Thyroid gland (tissue), 4 donors: ENCODE results near the gene CCDC178. TPM values are rescaled to one million over a fixed set of nuclear protein-coding genes. Genes with fewer than 3 reads are reported as not detected.

Experiments
- DNase-seq, 2 donors: peaks; one replicate each; pipeline ENCODE4 v3.0.0-alpha.2; 2019
- H3K27ac ChIP-seq, 3 donors: fragments of 200-600 bp; sonication (generic); 1 replicate in 2 of 3; 2 replicates in 1 of 3; pipeline ENCODE4 v1.5.1; 2016 to 2019; ENCODE audit warnings: mild to moderate bottlenecking in 1 of 3, moderate library complexity in 1 of 3
- H3K27me3 ChIP-seq: fragments of 200-600 bp; sonication (generic); one replicate; pipeline ENCODE4 v1.5.1; 2019
- H3K36me3 ChIP-seq, 2 donors: fragments of 200-600 bp; sonication (generic); one replicate each; pipeline ENCODE4 v1.5.1; 2016 to 2019
- H3K4me1 ChIP-seq, 2 donors: fragments of 200-600 bp; sonication (generic); one replicate each; pipeline ENCODE4 v1.5.1; 2017 to 2019
- H3K4me3 ChIP-seq, 3 donors: fragments of 200-600 bp; sonication (generic); replicated peaks in 1 of 3; 1 replicate in 2 of 3; 2 replicates in 1 of 3; pipeline ENCODE4 v1.5.1; 2016; ENCODE audit warnings: mild to moderate bottlenecking in 1 of 3
- H3K9me3 ChIP-seq: fragments of 200-600 bp; sonication (generic); one replicate; pipeline ENCODE4 v1.5.1; 2017
- POLR2A ChIP-seq, 2 donors: fragments of 450-650 bp; IDR thresholded peaks; one replicate each; pipeline ENCODE4 v1.6.1; 2017; ENCODE audit warnings: antibody characterized with exemption in 2 of 2, mild to moderate bottlenecking in 2 of 2, moderate library complexity in 1 of 2
- WGBS, 2 donors: methylation state at CpG; one replicate each; pipeline ENCODE4 v1.1.5; 2017; 5-methylcytosine and 5-hydroxymethylcytosine counted together
- intact Hi-C: fragments of 100-400 bp; cut with DNase I; formaldehyde crosslinking; loops from one replicate; pipeline ENCODE4 v1.15.1; 2023
- total RNA-seq, 4 donors: library from RNA; depleted of rRNA; stranded (reverse); fragments of >200 nt; gene quantifications; one replicate each; pipeline ENCODE4 v1.2.3, GENCODE V29; 2016
- TF ChIP-seq, protein P1 (sequence below), 6 experiments: fragments of 200-600 bp in 3 of 6; fragments of 450-650 bp in 3 of 6; sonication (generic) in 3 of 6; IDR thresholded peaks; one replicate each; pipeline ENCODE4 v1.5.1; 2016 to 2019; ENCODE audit warnings: antibody characterized with exemption in 6 of 6, mild to moderate bottlenecking in 2 of 6, inconsistent platforms in 1 of 6, moderate library complexity in 1 of 6

CCDC178 gene
- total RNA-seq, 4 donors from 2014 or later, result 1.4 to 3.1 (median 1.7) TPM; not detected in 1

DNA sequence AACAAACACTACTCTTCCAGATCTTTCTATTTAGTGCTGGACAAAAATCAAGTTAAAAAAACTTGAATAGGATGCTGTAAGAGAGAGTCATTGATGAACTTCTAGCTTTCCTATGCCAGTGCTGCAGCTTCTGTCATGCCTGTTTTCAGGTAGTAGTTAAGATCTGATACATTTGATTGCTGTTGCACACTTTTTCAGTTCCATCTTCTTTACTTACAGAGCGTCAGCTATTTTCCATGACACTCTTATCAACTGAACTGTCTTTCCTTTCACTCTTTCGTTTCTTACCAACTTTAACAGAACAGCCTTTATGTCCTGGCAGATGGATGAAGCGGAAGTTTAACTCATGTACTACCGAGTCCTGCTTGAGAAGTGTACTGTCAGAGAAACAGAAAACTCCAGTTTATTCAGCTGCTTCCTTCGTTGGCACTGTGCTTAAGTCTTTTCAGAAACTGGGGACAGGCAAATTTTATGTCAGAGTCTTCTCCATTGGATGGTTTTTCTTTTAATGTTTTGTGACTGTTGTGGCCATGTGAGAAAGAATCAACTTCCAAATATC lies 521.8 kb downstream of the CCDC178 start:
- Histone ChIP-seq H3K9me3 (no peaks in the 10 kb centered on the region), H3K27ac (no peak overlapping the region), H3K4me1 (no peaks in the 10 kb centered on the region), H3K27me3 (no peaks in the 10 kb centered on the region), H3K4me3 (no peak overlapping the region), H3K36me3 (no peaks in the 10 kb centered on the region)
- no peak for DNase-seq
- TF ChIP-seq POLR2A (IDR thresholded peaks at IDR 0.05), result no peak
- TF ChIP-seq, protein P1, sequence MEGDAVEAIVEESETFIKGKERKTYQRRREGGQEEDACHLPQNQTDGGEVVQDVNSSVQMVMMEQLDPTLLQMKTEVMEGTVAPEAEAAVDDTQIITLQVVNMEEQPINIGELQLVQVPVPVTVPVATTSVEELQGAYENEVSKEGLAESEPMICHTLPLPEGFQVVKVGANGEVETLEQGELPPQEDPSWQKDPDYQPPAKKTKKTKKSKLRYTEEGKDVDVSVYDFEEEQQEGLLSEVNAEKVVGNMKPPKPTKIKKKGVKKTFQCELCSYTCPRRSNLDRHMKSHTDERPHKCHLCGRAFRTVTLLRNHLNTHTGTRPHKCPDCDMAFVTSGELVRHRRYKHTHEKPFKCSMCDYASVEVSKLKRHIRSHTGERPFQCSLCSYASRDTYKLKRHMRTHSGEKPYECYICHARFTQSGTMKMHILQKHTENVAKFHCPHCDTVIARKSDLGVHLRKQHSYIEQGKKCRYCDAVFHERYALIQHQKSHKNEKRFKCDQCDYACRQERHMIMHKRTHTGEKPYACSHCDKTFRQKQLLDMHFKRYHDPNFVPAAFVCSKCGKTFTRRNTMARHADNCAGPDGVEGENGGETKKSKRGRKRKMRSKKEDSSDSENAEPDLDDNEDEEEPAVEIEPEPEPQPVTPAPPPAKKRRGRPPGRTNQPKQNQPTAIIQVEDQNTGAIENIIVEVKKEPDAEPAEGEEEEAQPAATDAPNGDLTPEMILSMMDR (IDR thresholded peaks at IDR 0.05), result no peak
- WGBS, 2 donors, result 81 to 82% methylated on average over 5 of the region's 5 CpGs
- intact Hi-C loops, result loop anchor here (10.0 kb wide), 1 partner anchor 204 kb away; no protein-coding TSS in a partner anchor

DNA sequence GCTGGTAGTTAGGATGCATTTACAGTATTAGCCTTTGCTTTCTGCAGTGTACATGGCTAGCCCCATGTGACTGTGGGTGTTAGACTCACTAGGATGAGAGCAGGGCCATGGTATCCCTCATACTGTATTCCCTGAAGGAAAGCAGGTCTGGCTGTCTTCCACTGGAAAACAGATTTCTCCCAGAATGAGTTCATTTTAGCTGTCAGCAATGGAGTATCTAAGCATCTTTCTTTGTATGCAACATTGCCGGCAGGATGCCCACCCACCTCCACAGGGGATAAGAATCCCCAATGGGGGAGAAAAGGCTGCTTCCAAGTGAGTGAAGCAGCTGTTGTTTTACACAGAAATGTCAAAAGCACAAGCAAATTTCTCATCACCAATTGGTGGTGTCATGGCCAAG lies 525.0 kb downstream of the CCDC178 start:
- Histone ChIP-seq H3K9me3 (no peaks in the 10 kb centered on the region), H3K27me3 (no peaks in the 10 kb centered on the region), H3K27ac (no peak overlapping the region), H3K4me3 (no peak overlapping the region), H3K4me1 (no peaks in the 10 kb centered on the region), H3K36me3 (no peaks in the 10 kb centered on the region)
- 80 to 91% methylated on average over 1 of the region's 1 CpG for WGBS, 2 donors
- DNase-seq, result no peak
- TF ChIP-seq POLR2A (IDR thresholded peaks at IDR 0.05), result no peak
- TF ChIP-seq, protein P1 (IDR thresholded peaks at IDR 0.05), result no peak
- intact Hi-C loops, result loop anchor here (10.0 kb wide), 1 partner anchor 201 kb away; no protein-coding TSS in a partner anchor

DNA sequence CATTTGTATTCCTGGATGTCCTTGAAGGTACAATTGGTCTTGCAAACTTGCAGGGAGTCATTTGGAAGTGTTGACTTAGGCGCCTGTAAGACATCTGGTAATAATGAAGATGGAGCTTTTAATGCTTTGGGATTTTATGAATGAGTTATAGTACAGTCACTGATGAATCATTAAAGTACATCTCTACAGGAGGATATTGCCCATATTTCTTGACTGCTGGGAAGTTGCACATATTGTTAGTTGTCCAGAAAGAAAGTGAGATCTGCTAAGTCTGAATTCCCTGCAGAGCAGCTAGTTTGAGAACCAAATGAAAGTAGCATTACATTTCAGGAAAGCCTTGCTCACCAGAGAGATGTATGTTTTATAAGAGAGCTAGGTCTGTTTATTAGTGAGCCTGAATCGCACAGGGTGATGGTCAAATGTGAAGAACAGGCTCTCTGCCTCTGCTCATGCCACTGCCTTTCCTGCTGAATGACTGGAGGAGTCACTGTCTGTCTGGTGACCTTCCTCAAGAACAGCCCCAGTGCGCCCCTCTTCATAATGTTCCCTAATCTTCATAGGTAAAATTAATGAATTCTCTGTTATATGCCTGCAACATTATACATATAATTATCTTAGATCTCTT lies 528.7 kb downstream of the CCDC178 start:
- 89 to 90% methylated on average over 3 of the region's 3 CpGs for WGBS, 2 donors
- Histone ChIP-seq H3K27me3 (no peaks in the 10 kb centered on the region), H3K4me3 (no peak overlapping the region), H3K4me1 (peaks cover 4 to 9% of the 10 kb centered on the region in 2 donors), H3K9me3 (no peaks in the 10 kb centered on the region), H3K36me3 (no peaks in the 10 kb centered on the region), H3K27ac (no peak overlapping the region)
- intact Hi-C loops, result loop anchor here (10.0 kb wide), 1 partner anchor 197 kb away; no protein-coding TSS in a partner anchor
- DNase-seq, result no peak
- TF ChIP-seq POLR2A (IDR thresholded peaks at IDR 0.05), result no peak
- TF ChIP-seq, protein P1 (IDR thresholded peaks at IDR 0.05), result no peak

DNA sequence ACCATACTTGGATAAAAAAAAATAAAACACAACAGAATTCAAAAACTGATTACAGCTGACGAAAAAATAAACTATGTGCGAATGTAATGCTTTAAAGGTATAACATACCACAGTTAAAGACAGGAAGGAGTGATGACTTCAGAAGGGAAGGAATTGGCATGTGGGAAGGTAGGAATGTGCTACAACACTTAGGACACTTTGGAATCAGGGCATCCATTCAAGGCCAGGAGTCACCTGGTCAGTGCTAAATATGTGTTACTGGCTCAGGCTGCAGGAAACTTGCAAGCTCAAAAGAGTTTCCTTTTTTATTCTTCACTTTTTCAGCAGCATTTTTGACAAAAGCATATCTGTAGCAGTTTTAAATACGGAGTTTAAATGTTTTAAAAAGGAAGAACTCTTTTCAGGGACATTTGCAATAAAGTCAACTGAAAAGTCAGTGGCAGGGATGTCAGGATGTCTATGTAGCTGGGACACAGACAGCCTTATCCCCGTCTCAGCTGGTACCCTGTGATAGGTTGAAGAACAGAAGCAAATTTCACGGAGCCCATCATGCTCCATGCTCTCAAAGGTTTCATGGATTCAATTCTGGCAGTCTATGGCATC lies 529.7 kb downstream of the CCDC178 start:
- 77 to 84% methylated on average over 5 of the region's 5 CpGs for WGBS, 2 donors
- TF ChIP-seq POLR2A (IDR thresholded peaks at IDR 0.05), result no peak
- TF ChIP-seq, protein P1 (IDR thresholded peaks at IDR 0.05), result no peak
- peak in 1 of 2 donors; percentile 9 for DNase-seq
- Histone ChIP-seq H3K27me3 (no peaks in the 10 kb centered on the region), H3K4me3 (no peak overlapping the region), H3K4me1 (peaks cover 4 to 10% of the 10 kb centered on the region in 2 donors), H3K27ac (no peak overlapping the region), H3K9me3 (no peaks in the 10 kb centered on the region), H3K36me3 (no peaks in the 10 kb centered on the region)
- intact Hi-C loops, result loop anchor here (10.0 kb wide), 1 partner anchor 196 kb away; no protein-coding TSS in a partner anchor
